ENCODE results near the gene NCCRP1. TPM values are rescaled to one million over a fixed set of nuclear protein-coding genes. Genes with fewer than 3 reads are reported as not detected.

Gene NCCRP1
- total RNA-seq, 2 donors from 2014 or later = not detected

DNA sequence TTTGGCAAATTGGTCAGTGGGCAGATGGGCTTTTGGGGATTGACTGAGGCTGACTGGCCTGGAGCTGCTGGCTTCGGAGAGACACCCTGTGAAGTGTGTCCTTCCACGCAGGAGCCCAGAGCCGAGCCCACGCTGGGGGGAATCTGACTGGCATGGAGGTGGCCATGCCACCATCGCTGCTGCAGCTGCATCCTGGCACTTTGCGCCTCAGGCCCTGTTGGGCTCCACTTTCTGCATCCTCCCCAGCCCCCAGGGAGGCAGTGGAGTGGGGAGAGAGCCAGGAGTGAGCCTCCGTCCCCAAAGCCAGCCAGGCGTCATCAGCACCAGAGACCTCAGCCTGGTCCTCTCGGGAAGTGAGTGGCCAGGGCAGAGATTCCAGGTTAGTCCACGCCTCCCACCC lies 17.0 kb upstream of the NCCRP1 start:
- no peak overlapping the region for H3K27ac ChIP-seq
- no peak overlapping the region for H3K4me3 ChIP-seq
- no peak overlapping the region for H3K9ac ChIP-seq (ENCODE audit: low read depth in 2 of 2, low read length in 2 of 2)
- H3K4me1 ChIP-seq = no peaks in the 10 kb centered on the region
- H3K9me3 ChIP-seq = no peaks in the 10 kb centered on the region
- intact Hi-C loops (cut with DNase I) = no loop called here
- TF ChIP-seq, protein P1, sequence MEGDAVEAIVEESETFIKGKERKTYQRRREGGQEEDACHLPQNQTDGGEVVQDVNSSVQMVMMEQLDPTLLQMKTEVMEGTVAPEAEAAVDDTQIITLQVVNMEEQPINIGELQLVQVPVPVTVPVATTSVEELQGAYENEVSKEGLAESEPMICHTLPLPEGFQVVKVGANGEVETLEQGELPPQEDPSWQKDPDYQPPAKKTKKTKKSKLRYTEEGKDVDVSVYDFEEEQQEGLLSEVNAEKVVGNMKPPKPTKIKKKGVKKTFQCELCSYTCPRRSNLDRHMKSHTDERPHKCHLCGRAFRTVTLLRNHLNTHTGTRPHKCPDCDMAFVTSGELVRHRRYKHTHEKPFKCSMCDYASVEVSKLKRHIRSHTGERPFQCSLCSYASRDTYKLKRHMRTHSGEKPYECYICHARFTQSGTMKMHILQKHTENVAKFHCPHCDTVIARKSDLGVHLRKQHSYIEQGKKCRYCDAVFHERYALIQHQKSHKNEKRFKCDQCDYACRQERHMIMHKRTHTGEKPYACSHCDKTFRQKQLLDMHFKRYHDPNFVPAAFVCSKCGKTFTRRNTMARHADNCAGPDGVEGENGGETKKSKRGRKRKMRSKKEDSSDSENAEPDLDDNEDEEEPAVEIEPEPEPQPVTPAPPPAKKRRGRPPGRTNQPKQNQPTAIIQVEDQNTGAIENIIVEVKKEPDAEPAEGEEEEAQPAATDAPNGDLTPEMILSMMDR (IDR thresholded peaks at IDR 0.05) = no peak
- no peaks in the 10 kb centered on the region for H3K27me3 ChIP-seq
- peaks cover 7% of the 10 kb centered on the region for H3K36me3 ChIP-seq
- DNase-seq = no peak

DNA sequence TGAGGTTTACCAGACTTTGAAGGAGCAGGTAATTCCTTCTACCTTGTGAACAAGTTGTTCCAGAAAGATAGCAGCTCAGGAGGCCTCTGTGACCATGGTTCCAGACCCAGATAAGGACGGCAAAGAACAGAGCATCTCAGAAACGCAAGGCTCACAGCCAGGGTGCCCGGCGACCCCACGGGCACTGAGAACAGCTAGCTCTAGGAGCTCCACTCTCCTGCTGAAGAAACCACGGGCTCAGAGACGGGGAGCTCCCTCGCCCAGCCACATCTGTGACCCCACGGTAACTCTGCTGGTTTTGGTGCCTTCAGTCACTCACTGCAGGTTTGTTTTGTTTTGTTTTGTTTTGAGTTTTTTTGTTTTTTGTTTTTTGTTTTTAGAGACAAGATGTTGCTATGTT lies 16.0 kb upstream of the NCCRP1 start:
- Histone ChIP-seq H3K27me3 (no peaks in the 10 kb centered on the region), H3K4me1 (no peaks in the 10 kb centered on the region), H3K4me3 (no peak overlapping the region), H3K36me3 (peaks cover 7% of the 10 kb centered on the region), H3K27ac (no peak overlapping the region), H3K9ac (ENCODE audit: low read depth in 2 of 2, low read length in 2 of 2) (no peak overlapping the region), H3K9me3 (no peaks in the 10 kb centered on the region)
- TF ChIP-seq, protein P1 (IDR thresholded peaks at IDR 0.05) = no peak
- no peak for DNase-seq
- intact Hi-C loops (cut with DNase I) = no loop called here

DNA sequence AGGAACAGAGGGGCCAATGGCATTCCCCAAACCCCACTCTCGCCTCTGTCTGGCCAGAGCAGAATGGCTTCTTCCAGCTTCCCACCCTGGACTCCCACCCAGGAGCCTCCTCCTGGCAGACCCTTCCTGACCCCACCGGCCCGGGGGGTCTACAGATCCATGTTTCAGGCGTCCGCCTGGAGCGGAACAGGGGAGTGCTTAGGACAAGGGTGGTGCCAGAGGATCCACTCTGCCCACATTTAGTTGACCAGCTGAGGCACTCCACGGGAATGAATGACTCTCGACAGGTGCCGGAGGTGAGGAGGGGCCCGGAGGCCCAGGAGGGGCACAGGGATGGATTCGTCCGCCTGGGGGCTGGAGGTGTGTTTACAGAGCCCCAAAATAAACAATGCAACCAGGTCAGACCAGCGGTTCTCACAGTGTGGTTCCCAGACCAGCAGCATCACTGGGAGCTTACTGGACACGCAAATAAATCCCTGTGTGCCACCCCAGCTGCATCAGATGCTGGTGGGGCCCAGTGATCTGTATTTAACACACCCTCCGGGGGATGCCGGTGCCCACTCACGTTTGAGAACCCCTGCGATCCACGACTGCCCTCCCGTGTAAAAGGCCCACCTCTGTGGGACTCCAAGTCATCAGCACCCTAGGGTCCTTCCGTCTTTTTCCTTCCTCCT lies 15.1 kb upstream of the NCCRP1 start:
- DNase-seq = no peak
- Histone ChIP-seq H3K4me1 (no peaks in the 10 kb centered on the region), H3K27ac (no peak overlapping the region), H3K36me3 (peaks cover 7% of the 10 kb centered on the region), H3K9ac (ENCODE audit: low read depth in 2 of 2, low read length in 2 of 2) (no peak overlapping the region), H3K4me3 (no peak overlapping the region), H3K27me3 (no peaks in the 10 kb centered on the region), H3K9me3 (no peaks in the 10 kb centered on the region)
- TF ChIP-seq, protein P1 (IDR thresholded peaks at IDR 0.05) = no peak
- intact Hi-C loops (cut with DNase I) = no loop called here

DNA sequence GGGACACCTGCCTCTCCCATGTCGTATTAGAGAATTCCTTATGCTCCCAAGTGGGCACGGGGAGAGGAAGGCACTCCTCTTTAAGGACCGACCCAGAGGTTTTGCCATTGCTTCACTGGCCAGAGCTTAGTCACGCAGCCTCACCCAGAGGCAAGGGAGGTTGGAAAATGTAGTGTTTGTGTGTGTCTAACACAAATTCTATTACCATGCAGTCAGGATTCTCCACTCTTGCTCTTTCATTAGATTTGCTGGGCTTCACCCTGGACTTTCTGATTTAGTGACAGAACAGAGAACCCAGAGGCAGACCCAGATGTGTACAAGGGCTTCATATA lies 14.6 kb upstream of the NCCRP1 start:
- peaks cover 7% of the 10 kb centered on the region for H3K36me3 ChIP-seq
- H3K27ac ChIP-seq = no peak overlapping the region
- intact Hi-C loops (cut with DNase I) = no loop called here
- H3K4me1 ChIP-seq = no peaks in the 10 kb centered on the region
- H3K9me3 ChIP-seq = no peaks in the 10 kb centered on the region
- TF ChIP-seq, protein P1 (IDR thresholded peaks at IDR 0.05) = no peak
- no peak overlapping the region for H3K4me3 ChIP-seq
- DNase-seq = no peak
- H3K27me3 ChIP-seq = no peaks in the 10 kb centered on the region
- no peak overlapping the region for H3K9ac ChIP-seq (ENCODE audit: low read depth in 2 of 2, low read length in 2 of 2)

DNA sequence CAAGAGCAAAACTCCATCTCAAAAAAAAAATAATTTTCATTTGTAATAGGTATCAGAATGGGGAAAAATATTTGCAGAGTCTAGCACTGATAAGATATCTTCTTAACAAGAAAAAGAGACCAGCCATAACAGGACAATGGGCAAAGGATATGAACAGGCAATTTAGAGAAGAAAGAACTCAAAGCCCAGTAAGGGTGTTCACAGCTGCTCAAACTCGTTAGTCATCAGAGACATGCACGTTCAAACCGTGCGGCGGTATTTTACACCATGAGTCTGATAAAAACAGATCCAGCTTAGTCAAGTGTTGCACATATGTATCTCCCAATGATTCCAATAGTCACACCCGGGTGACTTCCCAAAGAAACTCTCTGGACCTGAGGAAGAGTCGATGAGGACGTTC lies 13.7 kb upstream of the NCCRP1 start:
- TF ChIP-seq, protein P1 (IDR thresholded peaks at IDR 0.05) = no peak
- Histone ChIP-seq H3K27ac (no peak overlapping the region), H3K27me3 (no peaks in the 10 kb centered on the region), H3K4me3 (no peak overlapping the region), H3K36me3 (peaks cover 1% of the 10 kb centered on the region), H3K9me3 (no peaks in the 10 kb centered on the region), H3K9ac (ENCODE audit: low read depth in 2 of 2, low read length in 2 of 2) (no peak overlapping the region), H3K4me1 (no peaks in the 10 kb centered on the region)
- intact Hi-C loops (cut with DNase I) = no loop called here
- DNase-seq = no peak

All from colonic mucosa (tissue), 4 donors.